GM12878 (cell line): ENCODE results near the gene TUFM. TPM values are rescaled to one million over a fixed set of nuclear protein-coding genes. Genes with fewer than 3 reads are reported as not detected.

Experiments used
- ATF3 ChIP-seq: IDR thresholded peaks from 2 replicates; pipeline ENCODE4 v1.6.1; 2011; ENCODE audit warnings: low read depth, mild to moderate bottlenecking, low read length, moderate library complexity, borderline replicate concordance; ENCODE audit errors: extremely low read depth
- CBFB ChIP-seq: IDR thresholded peaks from 2 replicates; pipeline ENCODE4 v1.6.1; 2016; ENCODE audit warnings: antibody characterized with exemption, low read depth
- CBX3 ChIP-seq: fragments of 200-600 bp; sonication (generic); IDR thresholded peaks from 2 replicates; pipeline ENCODE4 v1.6.1; 2016; ENCODE audit warnings: low read depth, borderline replicate concordance
- CTCF ChIP-seq, 3 experiments: IDR thresholded peaks in 2 of 3; conservative IDR thresholded peaks in 1 of 3; 2 replicates each; pipeline ENCODE4 v1.5.1; 2011; ENCODE audit warnings: low read depth in 3 of 3, low read length in 3 of 3, mild to moderate bottlenecking in 3 of 3, control low read depth in 2 of 3, moderate library complexity in 2 of 3, inconsistent platforms in 1 of 3, mixed read lengths in 1 of 3; ENCODE audit not compliant: control insufficient read depth in 2 of 3, insufficient read depth in 1 of 3; ENCODE audit errors: extremely low read depth in 1 of 3
- EP300 ChIP-seq, 2 experiments: fragments of 150-350 bp in 1 of 2; IDR thresholded peaks; 2 replicates each; pipeline ENCODE4 v1.6.1; 2011 to 2012; ENCODE audit warnings: low read depth in 2 of 2, low read length in 2 of 2, borderline replicate concordance in 1 of 2, improper control_type of control experiment in 1 of 2, inconsistent platforms in 1 of 2; ENCODE audit not compliant: control insufficient read depth in 1 of 2
- IRF5 ChIP-seq: fragments of 450-650 bp; IDR thresholded peaks from 2 replicates; pipeline ENCODE4 v1.6.1; 2017; ENCODE audit warnings: borderline replicate concordance
- NR2C1 ChIP-seq: fragments of 450-650 bp; IDR thresholded peaks from 2 replicates; pipeline ENCODE4 v1.6.1; 2017; ENCODE audit warnings: antibody characterized with exemption, mild to moderate bottlenecking, moderate library complexity
- PBX3 ChIP-seq: IDR thresholded peaks from 2 replicates; pipeline ENCODE4 v1.6.1; 2011; ENCODE audit warnings: mild to moderate bottlenecking, low read depth, low read length, moderate library complexity; ENCODE audit not compliant: insufficient replicate concordance
- POLR2AphosphoS5 ChIP-seq: IDR thresholded peaks from 2 replicates; pipeline ENCODE4 v1.6.1; 2011; ENCODE audit warnings: mild to moderate bottlenecking, low read length, inconsistent platforms
- RCOR1 ChIP-seq: conservative IDR thresholded peaks from 2 replicates; pipeline ENCODE4 v1.6.1; 2012; ENCODE audit warnings: low read depth, low read length, improper control_type of control experiment
- RFX5 ChIP-seq: IDR thresholded peaks from 2 replicates; pipeline ENCODE4 v1.6.1; 2011; ENCODE audit warnings: low read depth, low read length, improper control_type of control experiment
- SP1 ChIP-seq: IDR thresholded peaks from one replicate; pipeline ENCODE4 v1.6.1; 2011; ENCODE audit warnings: low read depth, low read length
- SUZ12 ChIP-seq: fragments of 200-600 bp; sonication (generic); IDR thresholded peaks from one replicate; pipeline ENCODE4 v1.6.1; 2018; ENCODE audit warnings: antibody characterized with exemption, mild to moderate bottlenecking; ENCODE audit not compliant: unreplicated experiment
- TCF3 ChIP-seq: IDR thresholded peaks from 2 replicates; pipeline ENCODE4 v1.6.1; 2012; ENCODE audit warnings: low read depth, mild to moderate bottlenecking, low read length, borderline replicate concordance; ENCODE audit not compliant: insufficient read depth
- USF1 ChIP-seq: IDR thresholded peaks from 2 replicates; pipeline ENCODE4 v1.6.1; 2011; ENCODE audit warnings: borderline replicate concordance, low read depth, mild to moderate bottlenecking, moderate library complexity, mixed read lengths, low read length; ENCODE audit not compliant: insufficient read depth; ENCODE audit errors: extremely low read length
- YY1 ChIP-seq: IDR thresholded peaks from 2 replicates; pipeline ENCODE4 v1.6.1; 2011; ENCODE audit warnings: low read depth, mild to moderate bottlenecking, low read length
- ZNF274 ChIP-seq: IDR thresholded peaks from one replicate; pipeline ENCODE4 v1.8.0; 2011; ENCODE audit not compliant: insufficient read length, insufficient read depth
- polyA plus RNA-seq, 11 experiments: library from polyadenylated mRNA; depleted of rRNA in 4 of 11; unstranded in 6 of 11; stranded (reverse) in 5 of 11; fragments of >200 nt; fragmentation: Nextera tagmentation in 4 of 11; fragmentation: Illumina TruSeq in 1 of 11; extraction: Ambion mirVana in 4 of 11; extraction: Trizol in 1 of 11; gene quantifications; 1 replicate in 1 of 11; 2 replicates in 10 of 11; pipeline versions ENCODE4 v1.2.1 to v1.2.3, GENCODE V29; 2011 to 2016; ENCODE audit warnings: inconsistent platforms in 2 of 11, missing spikeins in 2 of 11, low read depth in 1 of 11
- total RNA-seq, 4 experiments: library from RNA; depleted of rRNA in 3 of 4; stranded (reverse); fragments of >200 nt in 3 of 4; fragmentation: Illumina TruSeq in 1 of 4; extraction: Trizol in 1 of 4; gene quantifications; 2 replicates each; pipeline versions ENCODE4 v1.2.1 to v1.2.3, GENCODE V29; 2013 to 2021
- TF ChIP-seq, protein P1 (sequence below): fragments of 450-650 bp; conservative IDR thresholded peaks from 2 replicates; pipeline ENCODE4 v1.6.1; 2017; ENCODE audit warnings: mild to moderate bottlenecking, moderate library complexity

The TUFM gene
- total and polyA plus RNA-seq, 10 of the 15 experiments (the other 5 are each of a cell fraction or from before 2014, with no cell fraction given), result 23.4 to 354 (median 182) TPM

DNA sequence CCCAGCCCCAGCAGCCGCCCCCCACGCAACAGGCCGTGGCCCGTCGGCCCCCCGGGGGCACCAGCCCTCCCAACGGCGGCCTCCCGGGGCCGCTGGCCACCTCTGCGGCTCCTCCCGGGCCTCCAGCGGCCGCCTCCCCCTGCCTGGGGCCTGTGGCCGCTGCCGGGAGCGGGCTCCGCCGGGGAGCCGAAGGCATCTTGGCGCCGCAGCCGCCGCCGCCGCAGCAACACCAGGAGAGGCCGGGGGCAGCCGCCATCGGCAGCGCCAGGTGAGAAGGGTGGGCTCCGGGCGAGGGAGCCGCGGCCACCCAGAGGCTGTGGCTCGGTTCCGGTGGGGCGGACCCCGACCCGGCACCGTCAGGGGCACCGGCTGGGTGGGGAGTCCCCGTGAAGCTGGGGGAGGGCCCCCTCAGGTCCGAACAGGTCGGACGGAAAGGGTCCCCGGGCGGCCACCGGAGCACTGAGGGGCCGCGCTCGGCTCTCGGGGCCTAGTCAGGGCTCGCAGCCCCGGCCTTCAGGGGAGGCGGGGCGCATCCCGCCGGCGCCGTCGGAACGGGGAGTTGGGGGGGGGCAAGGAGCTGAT lies 22.8 kb downstream of the TUFM start (continued):
- TF ChIP-seq USF1 (no peak), RCOR1 (no peak), ZNF274 (no peak), CBX3 (no peak), RFX5 (no peak), SP1 (no peak), CBFB (no peak), EP300 (IDR thresholded peaks at IDR 0.05; ENCODE audit: borderline replicate concordance in 1 of 2, control insufficient read depth in 1 of 2, low read depth in 2 of 2, low read length in 2 of 2) (no peak), PBX3 (no peak), NR2C1 (no peak), YY1 (peak; percentile 8; the same call in 1 of the 2 replicates), SUZ12 (no peak), ATF3 (no peak), CTCF (IDR thresholded peaks at IDR 0.05 in 2 of 3, conservative IDR thresholded peaks at IDR 0.05 in 1 of 3; ENCODE audit: control insufficient read depth in 2 of 3, extremely low read depth in 1 of 3, insufficient read depth in 1 of 3, low read depth in 3 of 3, low read length in 3 of 3) (no peak), POLR2AphosphoS5 (no peak), IRF5 (no peak), TCF3 (no peak)
- TF ChIP-seq, protein P1, sequence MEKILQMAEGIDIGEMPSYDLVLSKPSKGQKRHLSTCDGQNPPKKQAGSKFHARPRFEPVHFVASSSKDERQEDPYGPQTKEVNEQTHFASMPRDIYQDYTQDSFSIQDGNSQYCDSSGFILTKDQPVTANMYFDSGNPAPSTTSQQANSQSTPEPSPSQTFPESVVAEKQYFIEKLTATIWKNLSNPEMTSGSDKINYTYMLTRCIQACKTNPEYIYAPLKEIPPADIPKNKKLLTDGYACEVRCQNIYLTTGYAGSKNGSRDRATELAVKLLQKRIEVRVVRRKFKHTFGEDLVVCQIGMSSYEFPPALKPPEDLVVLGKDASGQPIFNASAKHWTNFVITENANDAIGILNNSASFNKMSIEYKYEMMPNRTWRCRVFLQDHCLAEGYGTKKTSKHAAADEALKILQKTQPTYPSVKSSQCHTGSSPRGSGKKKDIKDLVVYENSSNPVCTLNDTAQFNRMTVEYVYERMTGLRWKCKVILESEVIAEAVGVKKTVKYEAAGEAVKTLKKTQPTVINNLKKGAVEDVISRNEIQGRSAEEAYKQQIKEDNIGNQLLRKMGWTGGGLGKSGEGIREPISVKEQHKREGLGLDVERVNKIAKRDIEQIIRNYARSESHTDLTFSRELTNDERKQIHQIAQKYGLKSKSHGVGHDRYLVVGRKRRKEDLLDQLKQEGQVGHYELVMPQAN, result peak; percentile 81; the same call in 1 of the 2 replicates
